ENCODE data around the gene SLC1A2. TPM values are rescaled to one million over a fixed set of nuclear protein-coding genes. Genes with fewer than 3 reads are reported as not detected.

The SLC1A2 gene
- total RNA-seq, 1 experiment from 2014 or later: not detected

- in situ Hi-C loops (cut with HindIII; ENCODE audit: low pct_unique_long_range_greater_than_20kb, low sequenced_read_pairs): no loop called here
These were observed 79.3 kb downstream of the SLC1A2 start for GRCh38 chr11:35340071-35340470.

GRCh38 chr11:35338921-35339320 is 80.4 kb downstream of the SLC1A2 start:
- in situ Hi-C loops (cut with HindIII; ENCODE audit: low pct_unique_long_range_greater_than_20kb, low sequenced_read_pairs): no loop called here
- DNase-seq (ENCODE audit: low read depth): no peak

More at GRCh38 chr11:35340071-35340470, 79.3 kb downstream of the SLC1A2 start:
- DNase-seq (ENCODE audit: low read depth): no peak

- in situ Hi-C loops (cut with HindIII; ENCODE audit: low pct_unique_long_range_greater_than_20kb, low sequenced_read_pairs): no loop called here
- DNase-seq (ENCODE audit: low read depth): no peak
These were observed 81.4 kb downstream of the SLC1A2 start for GRCh38 chr11:35337914-35338305.

- peak; percentile 85 for DNase-seq (ENCODE audit: low read depth)
- in situ Hi-C loops (cut with HindIII; ENCODE audit: low pct_unique_long_range_greater_than_20kb, low sequenced_read_pairs): no loop called here
These were observed 82.0 kb downstream of the SLC1A2 start for GRCh38 chr11:35337136-35337913.

- in situ Hi-C loops (cut with HindIII; ENCODE audit: low pct_unique_long_range_greater_than_20kb, low sequenced_read_pairs): no loop called here
- DNase-seq (ENCODE audit: low read depth): no peak
These were observed 82.6 kb downstream of the SLC1A2 start for GRCh38 chr11:35336726-35337125.

- in situ Hi-C loops (cut with HindIII; ENCODE audit: low pct_unique_long_range_greater_than_20kb, low sequenced_read_pairs): no loop called here
- no peak for DNase-seq (ENCODE audit: low read depth)
These were observed 84.1 kb downstream of the SLC1A2 start for GRCh38 chr11:35335226-35335625.

- in situ Hi-C loops (cut with HindIII; ENCODE audit: low pct_unique_long_range_greater_than_20kb, low sequenced_read_pairs): no loop called here
- no peak for DNase-seq (ENCODE audit: low read depth)
These were observed 84.8 kb downstream of the SLC1A2 start for GRCh38 chr11:35334385-35335090.

- in situ Hi-C loops (cut with HindIII; ENCODE audit: low pct_unique_long_range_greater_than_20kb, low sequenced_read_pairs): no loop called here
- DNase-seq (ENCODE audit: low read depth): no peak
These were observed 86.8 kb downstream of the SLC1A2 start for GRCh38 chr11:35332524-35332923.

GRCh38 chr11:35330931-35331330 is 88.4 kb downstream of the SLC1A2 start:
- DNase-seq (ENCODE audit: low read depth): no peak
- in situ Hi-C loops (cut with HindIII; ENCODE audit: low pct_unique_long_range_greater_than_20kb, low sequenced_read_pairs): no loop called here

GRCh38 chr11:35330156-35330889 is 89.0 kb downstream of the SLC1A2 start:
- in situ Hi-C loops (cut with HindIII; ENCODE audit: low pct_unique_long_range_greater_than_20kb, low sequenced_read_pairs): no loop called here

GRCh38 chr11:35327829-35328228 is 91.5 kb downstream of the SLC1A2 start:
- in situ Hi-C loops (cut with HindIII; ENCODE audit: low pct_unique_long_range_greater_than_20kb, low sequenced_read_pairs): no loop called here
- no peak for DNase-seq (ENCODE audit: low read depth)

More at GRCh38 chr11:35330156-35330889, 89.0 kb downstream of the SLC1A2 start:
- DNase-seq (ENCODE audit: low read depth): no peak

GRCh38 chr11:35326266-35326879 is 93.0 kb downstream of the SLC1A2 start:
- DNase-seq (ENCODE audit: low read depth): no peak
- in situ Hi-C loops (cut with HindIII; ENCODE audit: low pct_unique_long_range_greater_than_20kb, low sequenced_read_pairs): no loop called here

- DNase-seq (ENCODE audit: low read depth): no peak
- in situ Hi-C loops (cut with HindIII; ENCODE audit: low pct_unique_long_range_greater_than_20kb, low sequenced_read_pairs): no loop called here
These were observed 94.4 kb downstream of the SLC1A2 start for GRCh38 chr11:35324981-35325380.

GRCh38 chr11:35324183-35324886 is 95.0 kb downstream of the SLC1A2 start:
- no peak for DNase-seq (ENCODE audit: low read depth)
- in situ Hi-C loops (cut with HindIII; ENCODE audit: low pct_unique_long_range_greater_than_20kb, low sequenced_read_pairs): no loop called here

GRCh38 chr11:35323076-35323868 is 96.1 kb downstream of the SLC1A2 start:
- no peak for DNase-seq (ENCODE audit: low read depth)
- in situ Hi-C loops (cut with HindIII; ENCODE audit: low pct_unique_long_range_greater_than_20kb, low sequenced_read_pairs): no loop called here

- in situ Hi-C loops (cut with HindIII; ENCODE audit: low pct_unique_long_range_greater_than_20kb, low sequenced_read_pairs): no loop called here
- DNase-seq (ENCODE audit: low read depth): no peak
These were observed 96.9 kb downstream of the SLC1A2 start for GRCh38 chr11:35322318-35322979.

Measured in Caki2 (cell line).